HepG2 (cell line): ENCODE results near the gene NEMF. TPM values are rescaled to one million over a fixed set of nuclear protein-coding genes. Genes with fewer than 3 reads are reported as not detected.
A peak's percentile ranks its signal among the peaks of the same experiment; 100 is the strongest.

Source experiments
- BORCS8-MEF2B ChIP-seq: sonication (generic); formaldehyde crosslinking; IDR thresholded peaks from 2 replicates; pipeline ENCODE4 v1.8.0; 2022; ENCODE audit warnings: mild to moderate bottlenecking, missing genetic modification reagents
- DMAP1 ChIP-seq: IDR thresholded peaks from 2 replicates; pipeline ENCODE4 v1.6.1; 2016
- ELK4 ChIP-seq: sonication (generic); formaldehyde crosslinking; IDR thresholded peaks from 2 replicates; pipeline ENCODE4 v1.9.0; 2021; ENCODE audit warnings: missing genetic modification reagents, borderline replicate concordance
- IRX3 ChIP-seq: sonication (generic); formaldehyde crosslinking; IDR thresholded peaks from 2 replicates; pipeline ENCODE4 v1.8.1; 2023; ENCODE audit warnings: mild to moderate bottlenecking, low read depth, missing genetic modification reagents, borderline replicate concordance
- MLLT10 ChIP-seq: sonication (generic); formaldehyde crosslinking; IDR thresholded peaks from 2 replicates; pipeline ENCODE4 v1.4.0; 2020; ENCODE audit warnings: missing genetic modification reagents
- PAWR ChIP-seq: sonication (generic); formaldehyde crosslinking; IDR thresholded peaks from 2 replicates; pipeline ENCODE4 v1.4.0; 2020; ENCODE audit warnings: missing genetic modification reagents, mild to moderate bottlenecking, borderline replicate concordance
- POLR2G ChIP-seq: fragments of 200-400 bp; formaldehyde crosslinking; IDR thresholded peaks from 2 replicates; pipeline ENCODE4 v1.6.1; 2018; ENCODE audit warnings: mild to moderate bottlenecking, low read depth, low read length, moderate library complexity
- RCOR2 ChIP-seq: IDR thresholded peaks from 2 replicates; pipeline ENCODE4 v1.6.1; 2016; ENCODE audit warnings: missing biosample characterization, missing genetic modification reagents
- SCMH1 ChIP-seq: sonication (generic); formaldehyde crosslinking; IDR thresholded peaks from 2 replicates; pipeline ENCODE4 v1.9.0; 2021; ENCODE audit warnings: missing genetic modification reagents, mild to moderate bottlenecking, borderline replicate concordance
- SKIL ChIP-seq: sonication (generic); formaldehyde crosslinking; IDR thresholded peaks from 2 replicates; pipeline ENCODE4 v1.8.0; 2022; ENCODE audit warnings: missing genetic modification reagents, mild to moderate bottlenecking, moderate library complexity, borderline replicate concordance
- TBP ChIP-seq: sonication (generic); formaldehyde crosslinking; IDR thresholded peaks from 2 replicates; pipeline ENCODE4 v1.5.0; 2020; ENCODE audit warnings: missing genetic modification reagents
- TCF12 ChIP-seq, 2 experiments: fragments of 450-650 bp in 1 of 2; sonication (generic) in 1 of 2; formaldehyde crosslinking in 1 of 2; IDR thresholded peaks; 2 replicates each; pipeline versions ENCODE4 v1.6.1 to v1.8.0; 2017 to 2022; ENCODE audit warnings: antibody characterized with exemption in 1 of 2, mild to moderate bottlenecking in 1 of 2, missing genetic modification reagents in 1 of 2, moderate library complexity in 1 of 2
- USF2 ChIP-seq, 2 experiments: sonication (generic) in 1 of 2; formaldehyde crosslinking in 1 of 2; IDR thresholded peaks; 2 replicates each; pipeline versions ENCODE4 v1.5.1 to v1.6.1; 2011 to 2020; ENCODE audit warnings: borderline replicate concordance in 1 of 2, low read depth in 1 of 2, low read length in 1 of 2, mild to moderate bottlenecking in 1 of 2, missing genetic modification reagents in 1 of 2, moderate library complexity in 1 of 2
- ZFP37 ChIP-seq: sonication (generic); formaldehyde crosslinking; IDR thresholded peaks from 2 replicates; pipeline ENCODE4 v1.4.0; 2020; ENCODE audit warnings: missing genetic modification reagents, borderline replicate concordance
- ZMYM4 ChIP-seq: sonication (generic); formaldehyde crosslinking; IDR thresholded peaks from 2 replicates; pipeline ENCODE4 v1.8.1; 2023; ENCODE audit warnings: mild to moderate bottlenecking, missing genetic modification reagents
- ZNF282 ChIP-seq: fragments of 450-650 bp; IDR thresholded peaks from 2 replicates; pipeline ENCODE4 v1.6.1; 2018; ENCODE audit not compliant: partially characterized antibody
- ZNF703 ChIP-seq: sonication (generic); formaldehyde crosslinking; IDR thresholded peaks from 2 replicates; pipeline ENCODE4 v1.5.1; 2020; ENCODE audit warnings: missing genetic modification reagents, mild to moderate bottlenecking, moderate library complexity, borderline replicate concordance
- ZNF710 ChIP-seq: sonication (generic); formaldehyde crosslinking; IDR thresholded peaks from 2 replicates; pipeline ENCODE4 v1.5.0; 2020; ENCODE audit warnings: mild to moderate bottlenecking, missing genetic modification reagents, borderline replicate concordance
- polyA plus RNA-seq, 8 experiments: library from polyadenylated mRNA; depleted of rRNA in 3 of 8; stranded (reverse) in 7 of 8; unstranded in 1 of 8; fragments of >200 nt; fragmentation: Illumina TruSeq in 4 of 8; extraction: Trizol in 4 of 8; gene quantifications; 2 replicates each; pipeline versions ENCODE4 v1.2.1 to v1.2.3, GENCODE V29; 2011 to 2016; ENCODE audit warnings: low read depth in 4 of 8, missing spikeins in 1 of 8, mixed read lengths in 1 of 8; ENCODE audit not compliant: insufficient read depth in 1 of 8
- total RNA-seq, 5 experiments: library from RNA; depleted of rRNA; stranded (reverse); fragments of >200 nt; fragmentation: Illumina TruSeq; extraction: Trizol; gene quantifications; 2 replicates each; pipeline ENCODE4 v1.2.3, GENCODE V29; 2016; ENCODE audit warnings: low read depth in 1 of 5
- TF ChIP-seq, protein P1 (sequence below): sonication (generic); formaldehyde crosslinking; IDR thresholded peaks from 2 replicates; pipeline ENCODE4 v1.8.1; 2023; ENCODE audit warnings: mild to moderate bottlenecking, inconsistent platforms, moderate library complexity, missing genetic modification reagents, borderline replicate concordance

NEMF gene
- total and polyA plus RNA-seq, 2 of the 13 experiments (the other 11 are each of a cell fraction or from before 2014, with no cell fraction given): 21.3 to 57.9 TPM

- peak; percentile 97; the same call in 1 of the 2 replicates for TF ChIP-seq PAWR (CRISPR knock-in tag)
- no peak; the same call in 1 of the 2 replicates for TF ChIP-seq ZFP37 (CRISPR knock-in tag)
- TF ChIP-seq, protein P1, sequence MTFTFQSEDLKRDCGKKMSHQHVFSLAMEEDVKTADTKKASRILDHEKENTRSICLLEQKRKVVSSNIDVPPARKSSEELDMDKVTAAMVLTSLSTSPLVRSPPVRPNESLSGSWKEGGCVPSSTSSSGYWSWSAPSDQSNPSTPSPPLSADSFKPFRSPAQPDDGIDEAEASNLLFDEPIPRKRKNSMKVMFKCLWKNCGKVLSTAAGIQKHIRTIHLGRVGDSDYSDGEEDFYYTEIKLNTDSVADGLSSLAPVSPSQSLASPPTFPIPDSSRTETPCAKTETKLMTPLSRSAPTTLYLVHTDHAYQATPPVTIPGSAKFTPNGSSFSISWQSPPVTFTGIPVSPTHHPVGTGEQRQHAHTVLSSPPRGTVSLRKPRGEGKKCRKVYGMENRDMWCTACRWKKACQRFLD: peak; percentile 58; the same call in 1 of the 2 replicates
- peak; percentile 93 for TF ChIP-seq DMAP1 (CRISPR knock-in tag)
- TF ChIP-seq ZMYM4 (CRISPR knock-in tag): peak; percentile 61
- TF ChIP-seq ZNF710 (CRISPR knock-in tag): peak; percentile 61; the same call in 1 of the 2 replicates
- no peak for TF ChIP-seq RCOR2 (CRISPR knock-in tag)
- no peak for TF ChIP-seq SCMH1 (CRISPR knock-in tag)
- TF ChIP-seq MLLT10 (CRISPR knock-in tag): no peak
- TF ChIP-seq SKIL: 0 out of 2 replicates have a peak, but pooled peaks have one; percentile 55
- TF ChIP-seq TBP (CRISPR knock-in tag): no peak
- TF ChIP-seq BORCS8-MEF2B (CRISPR knock-in tag): peak; percentile 57; the same call in 1 of the 2 replicates
- TF ChIP-seq TCF12 (IDR thresholded peaks at IDR 0.05): no peak
- peak; percentile 72; the same call in 1 of the 2 replicates for TF ChIP-seq TCF12 (CRISPR knock-in tag; IDR thresholded peaks at IDR 0.05)
- no peak for TF ChIP-seq ELK4 (CRISPR knock-in tag)
- no peak for TF ChIP-seq USF2 (IDR thresholded peaks at IDR 0.05; ENCODE audit: low read depth, low read length)
- TF ChIP-seq USF2 (CRISPR knock-in tag; IDR thresholded peaks at IDR 0.05; ENCODE audit: borderline replicate concordance): 0 out of 2 replicates have a peak, but pooled peaks have one; percentile 53
- no peak for TF ChIP-seq ZNF282
- TF ChIP-seq IRX3: no peak
- TF ChIP-seq ZNF703: peak; percentile 58; the same call in 1 of the 2 replicates
- TF ChIP-seq POLR2G: peak; percentile 94
Measured at GRCh38 chr14:49892636-49893308, 40.2 kb upstream of the NEMF start, which contains the start of gene ARF6 (continued).
